Type B pancreatic cell (in vitro differentiated cells): ENCODE measurements around the gene FBXL22. TPM values are rescaled to one million over a fixed set of nuclear protein-coding genes. Genes with fewer than 3 reads are reported as not detected.

Source experiments
- DNase-seq: peaks from one replicate; pipeline ENCODE4 v3.0.0; 2021; ENCODE audit warnings: mixed read lengths; ENCODE audit not compliant: unreplicated experiment; ENCODE audit errors: extremely low spot score
- H3K27ac Mint-ChIP-seq: 2 replicates; pipeline ENCODE4 v1.8.0; 2021; ENCODE audit warnings: mild to moderate bottlenecking, mixed read lengths
- H3K27me3 Mint-ChIP-seq: 2 replicates; pipeline ENCODE4 v1.8.0; 2021; ENCODE audit warnings: mixed read lengths
- H3K36me3 Mint-ChIP-seq: 2 replicates; pipeline ENCODE4 v1.8.0; 2021; ENCODE audit warnings: mixed read lengths
- H3K4me1 Mint-ChIP-seq: one replicate; pipeline ENCODE4 v1.8.0; 2021; ENCODE audit warnings: mixed read lengths; ENCODE audit not compliant: unreplicated experiment
- H3K4me3 Mint-ChIP-seq: 2 replicates; pipeline ENCODE4 v1.8.0; 2021; ENCODE audit warnings: mild to moderate bottlenecking, mixed read lengths
- H3K9me3 Mint-ChIP-seq: 2 replicates; pipeline ENCODE4 v1.8.0; 2021; ENCODE audit warnings: mixed read lengths
- CTCF ChIP-seq: fragments of 200-600 bp; sonication (generic); conservative IDR thresholded peaks from 2 replicates; pipeline ENCODE4 v1.5.0; 2021; ENCODE audit warnings: antibody characterized with exemption, mild to moderate bottlenecking
- total RNA-seq: library from RNA; stranded (reverse); gene quantifications from 2 replicates; pipeline ENCODE4 v1.2.1, GENCODE V29; 2021; ENCODE audit warnings: low replicate concordance

The FBXL22 gene
- total RNA-seq, 1 donor from 2014 or later: 1.1 TPM

GRCh38 chr15:63601704-63602185, 4.6 kb downstream of the FBXL22 start:
- Mint-ChIP-seq H3K36me3 (no peaks in the 10 kb centered on the region), H3K4me1 (peaks cover 16% of the 10 kb centered on the region), H3K27ac (peak overlapping the region; percentile 76), H3K27me3 (no peaks in the 10 kb centered on the region), H3K4me3 (peak overlapping the region; percentile 95), H3K9me3 (no peaks in the 10 kb centered on the region)
- DNase-seq: no peak
- no peak for TF ChIP-seq CTCF

GRCh38 chr15:63602595-63602994, 5.4 kb downstream of the FBXL22 start:
- Mint-ChIP-seq H3K4me1 (peaks cover 10% of the 10 kb centered on the region), H3K4me3 (peak overlapping the region; percentile 82), H3K27ac (peak overlapping the region; percentile 54), H3K9me3 (no peaks in the 10 kb centered on the region), H3K36me3 (no peaks in the 10 kb centered on the region), H3K27me3 (no peaks in the 10 kb centered on the region)
- DNase-seq: no peak
- TF ChIP-seq CTCF: no peak

GRCh38 chr15:63603516-63603915, 6.3 kb downstream of the FBXL22 start:
- no peak for DNase-seq
- H3K9me3 Mint-ChIP-seq: no peaks in the 10 kb centered on the region
- no peak overlapping the region for H3K4me3 Mint-ChIP-seq
- no peaks in the 10 kb centered on the region for H3K27me3 Mint-ChIP-seq
- H3K4me1 Mint-ChIP-seq: peaks cover 7% of the 10 kb centered on the region
- no peaks in the 10 kb centered on the region for H3K36me3 Mint-ChIP-seq
- TF ChIP-seq CTCF: no peak
- H3K27ac Mint-ChIP-seq: no peak overlapping the region

DNA sequence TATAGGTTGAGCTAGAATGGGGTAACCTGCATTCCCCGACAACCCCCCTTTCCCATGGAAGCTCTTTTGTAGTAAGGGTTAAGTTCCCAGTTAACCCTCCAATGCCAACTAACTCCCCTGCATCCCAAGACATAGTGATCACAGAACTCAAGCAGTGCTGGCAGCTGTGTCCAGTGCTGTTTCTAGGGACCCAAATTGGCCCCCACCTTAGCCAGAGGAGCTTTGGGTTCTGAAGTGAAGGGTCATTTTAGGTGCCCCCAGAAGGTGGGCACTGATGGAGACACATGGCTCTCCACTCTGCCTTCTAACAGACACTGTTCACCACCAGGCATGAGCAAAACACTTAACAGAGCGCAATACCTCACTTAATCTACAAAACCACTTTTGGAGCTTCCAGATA, 7.1 kb downstream of the FBXL22 start:
- peaks cover 3% of the 10 kb centered on the region for H3K36me3 Mint-ChIP-seq
- peaks cover 5% of the 10 kb centered on the region for H3K4me1 Mint-ChIP-seq
- TF ChIP-seq CTCF: no peak
- H3K27ac Mint-ChIP-seq: no peak overlapping the region
- no peaks in the 10 kb centered on the region for H3K9me3 Mint-ChIP-seq
- H3K27me3 Mint-ChIP-seq: no peaks in the 10 kb centered on the region
- DNase-seq: no peak
- H3K4me3 Mint-ChIP-seq: no peak overlapping the region

GRCh38 chr15:63605036-63605435, 7.8 kb downstream of the FBXL22 start:
- Mint-ChIP-seq H3K4me3 (no peak overlapping the region), H3K27ac (no peak overlapping the region), H3K9me3 (no peaks in the 10 kb centered on the region), H3K4me1 (peaks cover 4% of the 10 kb centered on the region), H3K27me3 (no peaks in the 10 kb centered on the region), H3K36me3 (peaks cover 4% of the 10 kb centered on the region)
- no peak for DNase-seq
- TF ChIP-seq CTCF: no peak

GRCh38 chr15:63605816-63606215, 8.6 kb downstream of the FBXL22 start:
- Mint-ChIP-seq H3K4me1 (peaks cover 9% of the 10 kb centered on the region), H3K27me3 (no peaks in the 10 kb centered on the region), H3K4me3 (no peak overlapping the region), H3K27ac (no peak overlapping the region), H3K9me3 (no peaks in the 10 kb centered on the region), H3K36me3 (peaks cover 8% of the 10 kb centered on the region)
- no peak for DNase-seq
- TF ChIP-seq CTCF: no peak
